Midbrain (tissue), 1 donor: ENCODE data around the gene ZNF483.
"Not testable (repeated sequence)": the region's sequence is repeated elsewhere in the genome, so short reads cannot be mapped to it uniquely, and the experiment has no call there.

Experiments used
- DNase-seq: peaks from one replicate; lab custom pipeline; 2025; lab: John Stamatoyannopoulos, UW

The ZNF483 gene

GRCh38 chr9:111525056-111525977 lies at the start of gene ZNF483:
ZNF483 (plus strand) TSS chr9:111525179; CDS start chr9:111527396, 2,217 bp downstream.
- peak; percentile 87 for DNase-seq

DNA sequence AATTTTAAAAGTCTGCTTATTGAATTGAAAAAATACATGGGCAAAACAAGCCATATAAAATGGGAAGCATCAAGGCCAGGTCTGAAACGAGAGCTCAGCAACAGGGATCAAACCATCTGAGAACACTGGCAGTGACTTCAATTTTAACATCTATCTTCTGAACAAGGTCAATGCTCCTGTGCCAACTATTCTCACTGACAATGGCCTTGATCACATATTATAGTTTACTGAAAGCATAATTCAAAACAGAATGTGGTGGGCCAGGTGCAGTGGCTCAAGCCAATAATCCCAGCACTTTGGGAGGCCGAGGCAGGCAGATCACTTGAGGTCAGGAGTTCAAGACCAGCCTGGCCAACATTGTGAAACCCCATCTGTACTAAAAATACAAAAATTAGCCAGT lies 49.8 kb upstream of the ZNF483 start:
- DNase-seq, result no peak

DNA sequence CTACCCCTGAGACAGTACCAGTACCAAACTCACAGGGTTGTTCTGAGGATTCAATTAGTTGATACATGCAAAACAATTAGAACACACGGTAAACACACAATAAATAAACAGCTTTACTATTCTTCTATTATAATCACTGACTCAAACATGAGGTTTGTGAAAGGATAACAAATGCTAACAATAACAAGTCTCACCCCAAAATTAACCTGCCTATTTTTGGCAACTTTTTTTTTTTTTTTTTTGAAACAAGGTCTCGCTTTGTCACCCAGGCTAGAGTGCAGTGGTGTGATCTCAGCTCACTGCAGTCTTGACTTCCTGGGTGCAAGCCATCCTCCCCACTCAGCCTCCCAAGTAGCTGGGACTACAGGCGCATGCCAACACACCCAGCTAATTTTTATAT lies 47.3 kb upstream of the ZNF483 start:
- no peak for DNase-seq

- no peak for DNase-seq
These were observed 42.9 kb upstream of the ZNF483 start for GRCh38 chr9:111481885-111482636.

- peak; percentile 52 for DNase-seq
These were observed 42.1 kb upstream of the ZNF483 start for GRCh38 chr9:111482694-111483438.

GRCh38 chr9:111483439-111483857 lies 41.5 kb upstream of the ZNF483 start:
- peak; percentile 58 for DNase-seq

GRCh38 chr9:111483858-111484571 lies 41.0 kb upstream of the ZNF483 start, which contains the start of gene ECPAS:
ECPAS (minus strand) TSS chr9:111484383; CDS start chr9:111472918, 11,465 bp downstream.
- peak; percentile 59 for DNase-seq

DNA sequence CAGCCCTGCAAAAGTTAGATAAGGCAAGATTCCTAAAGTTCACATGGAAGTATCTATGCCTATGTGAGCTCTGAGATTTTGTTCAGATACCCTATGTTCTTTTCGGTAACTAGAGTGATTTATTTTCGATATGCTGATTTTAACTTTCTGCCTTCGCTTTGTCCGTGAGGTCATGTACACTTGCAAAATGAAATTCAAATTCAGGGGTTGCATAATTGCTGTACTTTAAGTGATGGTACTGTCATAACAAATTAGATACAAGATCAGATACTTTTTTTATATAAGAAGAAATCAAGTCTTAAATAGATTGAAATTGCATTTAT lies 40.4 kb upstream of the ZNF483 start:
- no peak for DNase-seq

GRCh38 chr9:111497196-111497595 lies 27.8 kb upstream of the ZNF483 start:
- DNase-seq, result not testable (repeated sequence)

GRCh38 chr9:111501005-111501562 lies 23.9 kb upstream of the ZNF483 start:
- no peak for DNase-seq

DNA sequence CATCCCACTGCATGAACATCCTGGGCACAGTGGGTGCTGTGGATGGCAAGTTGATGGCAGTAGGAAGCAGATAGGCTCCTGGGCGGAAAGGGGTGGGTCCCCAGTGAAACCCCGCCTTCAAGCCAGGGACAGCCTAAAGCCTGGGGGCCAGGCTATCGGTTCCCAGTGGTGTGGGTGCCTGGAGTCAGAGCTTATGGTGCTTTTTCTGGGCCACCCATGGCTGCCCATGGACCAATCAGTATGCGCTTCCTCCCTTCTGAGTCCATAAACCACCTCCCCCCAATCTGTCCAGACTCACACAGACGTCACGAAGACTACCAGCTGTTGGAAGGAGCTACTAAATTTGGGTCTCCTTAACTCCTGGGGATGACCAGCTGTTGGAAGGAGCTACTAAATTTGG lies 23.3 kb upstream of the ZNF483 start:
- no peak for DNase-seq

DNA sequence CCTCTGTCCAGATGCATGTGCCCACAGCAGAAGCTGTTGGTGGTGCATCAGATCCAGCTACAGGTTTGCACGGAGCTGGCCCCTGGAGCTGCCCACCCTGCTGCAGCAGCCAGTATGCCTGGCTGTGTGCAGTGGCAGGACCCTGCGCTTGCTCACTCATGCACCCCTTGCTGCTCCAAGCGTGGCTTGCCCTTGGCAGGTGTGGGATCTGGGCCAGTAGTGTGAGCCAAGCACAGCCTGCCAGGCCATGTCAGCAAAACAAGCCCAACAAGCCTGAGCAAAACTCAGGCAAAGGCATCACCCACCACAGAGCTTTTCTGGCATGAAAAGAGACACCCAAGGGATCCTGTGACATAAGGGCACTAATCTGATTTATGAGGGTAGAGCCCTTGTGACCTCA lies 22.5 kb upstream of the ZNF483 start:
- DNase-seq, result no peak

DNA sequence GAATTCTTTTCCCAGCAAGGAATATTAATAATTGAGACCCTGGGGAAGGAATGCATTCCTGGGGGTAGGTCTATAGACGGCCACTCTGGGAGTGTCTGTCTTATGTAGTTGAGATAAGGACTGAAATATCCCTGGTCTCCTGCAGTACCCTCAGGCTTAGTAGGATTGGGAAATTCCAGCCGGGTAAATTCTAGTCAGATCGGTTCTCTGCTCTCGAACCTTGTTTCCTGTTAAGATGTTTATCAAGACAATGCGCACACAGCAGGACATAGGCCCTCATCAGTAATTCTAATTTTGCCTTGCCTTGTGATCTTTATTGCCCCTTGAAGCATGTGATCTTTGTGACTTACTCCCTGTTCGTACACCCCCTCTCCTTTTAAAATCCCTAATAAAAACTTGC lies 13.4 kb upstream of the ZNF483 start:
- not testable (repeated sequence) for DNase-seq

- no peak for DNase-seq
These were observed 10.0 kb upstream of the ZNF483 start for GRCh38 chr9:111514967-111515366.

- DNase-seq, result no peak
These were observed 8.9 kb upstream of the ZNF483 start for GRCh38 chr9:111516061-111516465.

DNA sequence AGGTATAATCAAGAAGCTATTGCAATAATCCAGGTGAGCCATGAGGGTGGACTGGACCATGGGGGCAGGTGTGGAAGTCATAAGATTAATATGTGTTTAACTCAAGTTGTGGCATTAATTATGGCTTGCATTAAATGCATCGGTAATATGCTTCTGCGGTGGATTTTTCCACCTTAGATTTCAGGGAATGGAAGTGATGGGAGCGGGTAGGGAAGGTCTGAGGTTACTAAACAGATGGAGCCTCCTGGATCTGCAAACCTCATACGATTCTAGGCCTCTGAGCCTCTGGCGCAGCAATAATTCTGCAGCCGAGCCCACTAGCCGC lies 286 bp upstream of the ZNF483 start:
- no peak for DNase-seq

DNA sequence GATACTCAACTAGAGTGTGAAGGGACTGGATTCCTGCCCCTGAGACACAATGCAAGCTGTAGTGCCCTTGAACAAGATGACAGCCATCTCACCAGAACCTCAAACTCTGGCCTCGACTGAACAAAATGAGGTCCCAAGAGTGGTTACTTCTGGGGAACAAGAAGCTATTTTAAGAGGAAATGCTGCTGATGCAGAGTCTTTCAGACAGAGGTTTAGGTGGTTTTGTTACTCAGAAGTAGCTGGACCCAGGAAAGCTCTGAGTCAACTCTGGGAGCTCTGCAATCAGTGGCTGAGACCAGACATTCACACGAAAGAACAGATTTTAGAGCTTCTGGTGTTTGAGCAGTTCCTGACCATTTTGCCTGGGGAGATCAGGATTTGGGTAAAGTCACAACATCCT lies 2.4 kb downstream of the ZNF483 start:
- DNase-seq, result no peak

GRCh38 chr9:111529787-111530186 lies 4.8 kb downstream of the ZNF483 start:
- DNase-seq, result no peak

DNA sequence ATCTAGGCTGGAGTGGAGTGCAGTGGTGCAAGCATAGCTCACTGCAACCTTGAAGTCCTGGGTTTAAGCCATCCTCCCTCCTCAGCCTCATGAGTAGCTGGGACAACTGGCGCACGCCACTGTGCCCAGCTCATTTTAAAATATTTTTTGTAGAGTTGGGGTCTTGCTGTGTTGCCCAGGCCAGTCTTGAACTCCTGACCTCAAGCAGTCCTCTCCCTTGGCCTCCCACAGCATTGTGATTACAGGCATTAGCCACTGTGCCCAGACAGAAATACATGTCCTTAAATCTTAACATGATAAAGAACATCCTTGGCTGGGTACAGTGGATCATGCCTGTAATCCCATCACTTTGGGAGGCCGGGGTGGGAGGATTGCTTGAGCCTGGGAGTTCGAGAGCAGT lies 6.7 kb downstream of the ZNF483 start:
- DNase-seq, result no peak

DNA sequence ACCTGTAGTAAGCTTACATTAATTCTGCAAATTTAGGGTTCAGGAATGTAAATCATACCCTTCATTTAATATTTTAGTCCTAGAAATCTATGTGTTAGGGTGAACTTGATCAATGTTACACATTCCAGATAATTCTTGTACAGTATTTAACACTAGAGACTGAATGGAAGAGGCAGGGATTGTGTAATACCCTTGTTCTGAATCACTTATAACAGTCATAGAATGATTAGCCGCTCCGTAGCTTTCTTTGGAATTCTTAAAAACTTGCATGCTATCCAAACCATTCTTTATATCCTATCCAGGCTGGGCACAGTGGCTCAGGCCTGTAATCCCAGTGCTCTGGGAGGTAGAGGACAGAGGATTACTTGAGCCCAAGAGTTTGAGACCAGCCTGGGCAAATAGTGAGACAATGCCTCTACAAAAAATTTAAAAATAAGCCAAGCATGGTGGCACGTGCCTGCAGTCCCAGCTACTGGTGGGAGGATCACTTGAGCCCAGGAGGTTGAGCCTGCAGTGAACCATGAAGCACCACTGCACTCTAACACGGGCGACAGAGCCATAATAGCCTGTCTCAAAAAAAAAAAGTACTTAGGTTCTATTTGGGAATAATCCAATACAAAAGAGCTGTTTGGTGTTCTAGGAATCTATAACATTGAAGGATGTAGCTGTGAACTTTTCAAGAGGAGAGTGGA lies 8.3 kb downstream of the ZNF483 start:
- DNase-seq, result no peak
